Endothelial cell of umbilical vein (primary cell): Measurements from ENCODE around the gene ALX3. TPM values are rescaled to one million over a fixed set of nuclear protein-coding genes. Genes with fewer than 3 reads are reported as not detected.

Experiments
- BruUV-seq: library from RNA; stranded (reverse); fragments of 400-500 nt; replicated peaks from 2 replicates; lab custom pipeline; 2021; lab: Mats Ljungman, UMichigan
- CTCF ChIA-PET: fragments of 300-600, 350-600 bp; sonication (Branson Sonifier 250); formaldehyde crosslinking; loops from one replicate; lab custom pipeline; 2021; ENCODE audit warnings: antibody characterized with exemption, inconsistent platforms; lab: Charles Lee
- POLR2A ChIA-PET: fragments of 300-600, 350-600 bp; sonication (Branson Sonifier 250); formaldehyde crosslinking; loops from one replicate; lab custom pipeline; 2021; ENCODE audit warnings: antibody characterized with exemption, inconsistent platforms; lab: Charles Lee
- DNase-seq: peaks from one replicate; pipeline ENCODE4 v3.0.0-alpha.2; 2011; ENCODE audit warnings: low read depth, low spot score
- FAIRE-seq: peaks from 2 replicates; lab custom pipeline; 2011; peaks lifted over from hg19 to GRCh38; lab: Jason Lieb, UNC
- H2AFZ ChIP-seq: 2 replicates; pipeline ENCODE4 v1.6.0; 2012; ENCODE audit warnings: low read depth, low read length, control low read depth, inconsistent platforms
- H3K27ac ChIP-seq: 2 replicates; pipeline ENCODE4 v1.5.1; 2011; ENCODE audit warnings: low read depth, mild to moderate bottlenecking, control low read depth, low read length, moderate library complexity; ENCODE audit not compliant: insufficient read depth
- H3K27me3 ChIP-seq, 2 experiments: 2 replicates each; pipeline versions ENCODE4 v1.6.0 to v1.6.1; 2011; ENCODE audit warnings: low read length in 2 of 2, mixed read lengths in 1 of 2; ENCODE audit not compliant: control insufficient read depth in 2 of 2, insufficient read depth in 2 of 2
- H3K36me3 ChIP-seq, 2 experiments: 2 replicates in 1 of 2; 3 replicates in 1 of 2; pipeline ENCODE4 v1.5.1; 2011; ENCODE audit warnings: low read length in 2 of 2, mild to moderate bottlenecking in 1 of 2, moderate library complexity in 1 of 2; ENCODE audit not compliant: control insufficient read depth in 2 of 2, insufficient read depth in 2 of 2; ENCODE audit errors: extremely low read depth in 1 of 2
- H3K4me1 ChIP-seq: 3 replicates; pipeline ENCODE4 v1.5.1; 2011; ENCODE audit warnings: mild to moderate bottlenecking, low read length; ENCODE audit not compliant: control insufficient read depth, insufficient read depth; ENCODE audit errors: extremely low read depth
- H3K4me2 ChIP-seq: 2 replicates; pipeline ENCODE4 v1.6.1; 2011; ENCODE audit warnings: low read length, control low read depth, mixed read lengths; ENCODE audit not compliant: insufficient read depth
- H3K4me3 ChIP-seq, 3 experiments: fragments of 200-600 bp in 1 of 3; sonication (generic), shearing (Covaris generic) in 1 of 3; replicated peaks in 1 of 3; 2 replicates each; pipeline ENCODE4 v1.5.1; 2011 to 2016; ENCODE audit warnings: control low read depth in 3 of 3, low read length in 3 of 3, mild to moderate bottlenecking in 2 of 3, inconsistent platforms in 1 of 3, low read depth in 1 of 3, moderate library complexity in 1 of 3; ENCODE audit not compliant: insufficient read depth in 1 of 3
- H3K79me2 ChIP-seq: 2 replicates; pipeline ENCODE4 v1.6.0; 2012; ENCODE audit warnings: low read length, inconsistent platforms; ENCODE audit not compliant: control insufficient read depth, insufficient read depth
- H3K9ac ChIP-seq: replicated peaks from 2 replicates; pipeline ENCODE3; 2011; ENCODE audit warnings: low read length, control low read depth; ENCODE audit not compliant: insufficient read depth; ENCODE audit errors: extremely low read depth
- H3K9me1 ChIP-seq: replicated peaks from 3 replicates; pipeline ENCODE4 v1.6.0; 2011; ENCODE audit warnings: mild to moderate bottlenecking, low read length; ENCODE audit not compliant: control insufficient read depth, insufficient read depth; ENCODE audit errors: extremely low read depth
- H3K9me3 ChIP-seq: replicated peaks from 2 replicates; pipeline ENCODE4 v1.5.1; 2012; ENCODE audit warnings: low read length, inconsistent platforms; ENCODE audit not compliant: control insufficient read depth, insufficient read depth
- H4K20me1 ChIP-seq: replicated peaks from 2 replicates; pipeline ENCODE3; 2011; ENCODE audit warnings: mild to moderate bottlenecking, low read length; ENCODE audit not compliant: control insufficient read depth, insufficient read depth; ENCODE audit errors: extremely low read depth
- EZH2 ChIP-seq: IDR thresholded peaks from 2 replicates; pipeline ENCODE4 v1.6.1; 2012; ENCODE audit warnings: borderline replicate concordance, low read depth, mild to moderate bottlenecking, moderate library complexity, low read length, inconsistent platforms; ENCODE audit not compliant: severe bottlenecking
- FOS ChIP-seq: IDR thresholded peaks from 2 replicates; pipeline ENCODE4 v1.6.1; 2011; ENCODE audit warnings: mild to moderate bottlenecking, low read length, moderate library complexity, borderline replicate concordance; ENCODE audit not compliant: insufficient read depth
- GATA2 ChIP-seq: IDR thresholded peaks from 2 replicates; pipeline ENCODE4 v1.7.0; 2011; ENCODE audit warnings: low read depth, mild to moderate bottlenecking, moderate library complexity, mixed read lengths, low read length; ENCODE audit not compliant: insufficient read length, insufficient read depth
- JUN ChIP-seq: IDR thresholded peaks from 2 replicates; pipeline ENCODE4 v1.6.1; 2011; ENCODE audit warnings: borderline replicate concordance, low read depth; ENCODE audit not compliant: insufficient read length, insufficient read depth
- MYC ChIP-seq: IDR thresholded peaks from one replicate; pipeline ENCODE4 v1.6.1; 2011; ENCODE audit warnings: mild to moderate bottlenecking, low read depth, low read length
- POLR2A ChIP-seq: IDR thresholded peaks from 2 replicates; pipeline ENCODE4 v1.6.1; 2012; ENCODE audit warnings: low read depth, mild to moderate bottlenecking, control low read depth, low read length
- POLR2AphosphoS5 ChIP-seq: IDR thresholded peaks from 2 replicates; pipeline ENCODE4 v1.6.1; 2012; ENCODE audit warnings: low read depth, mild to moderate bottlenecking, control low read depth, low read length, moderate library complexity; ENCODE audit not compliant: insufficient read depth
- dilution Hi-C: fragments of 300-500 bp; cut with MboI; formaldehyde crosslinking; loops from one replicate; pipeline ENCODE4 v1.15.0; 2019; ENCODE audit warnings: low sequenced_read_pairs; ENCODE audit not compliant: extremely low pct_ligation_motif_present
- intact Hi-C: fragments of 100-400 bp; cut with micrococcal nuclease; formaldehyde crosslinking; loops from one replicate; pipeline ENCODE4 v1.10.0; 2022
- polyA plus RNA-seq, 4 experiments: library from polyadenylated mRNA; depleted of rRNA in 3 of 4; stranded (reverse) in 3 of 4; unstranded in 1 of 4; fragments of >200 nt; gene quantifications; 2 replicates each; pipeline versions ENCODE4 v1.2.1 to v1.2.3, GENCODE V29; 2011 to 2012; ENCODE audit warnings: missing spikeins in 1 of 4
- total RNA-seq: library from RNA; stranded (reverse); gene quantifications from 2 replicates; pipeline ENCODE4 v1.2.3, GENCODE V29; 2021
- TF ChIP-seq, protein P1 (sequence below): IDR thresholded peaks from 2 replicates; pipeline ENCODE4 v1.6.1; 2011; ENCODE audit not compliant: insufficient read depth, insufficient read length
- TF ChIP-seq, protein P2 (sequence below), 2 donors: IDR thresholded peaks; 1 replicate in 1 of 2; 2 replicates in 1 of 2; pipeline ENCODE4 v1.5.1; 2011; ENCODE audit warnings: low read length in 2 of 2, mild to moderate bottlenecking in 2 of 2, moderate library complexity in 2 of 2, control low read depth in 1 of 2, inconsistent platforms in 1 of 2, low read depth in 1 of 2; ENCODE audit not compliant: insufficient read depth in 1 of 2; ENCODE audit errors: extremely low read depth in 1 of 2

The ALX3 gene
- total and polyA plus RNA-seq, 2 donors (not counting 3 experiments of a cell fraction or from before 2014, with no cell fraction given): not detected

DNA sequence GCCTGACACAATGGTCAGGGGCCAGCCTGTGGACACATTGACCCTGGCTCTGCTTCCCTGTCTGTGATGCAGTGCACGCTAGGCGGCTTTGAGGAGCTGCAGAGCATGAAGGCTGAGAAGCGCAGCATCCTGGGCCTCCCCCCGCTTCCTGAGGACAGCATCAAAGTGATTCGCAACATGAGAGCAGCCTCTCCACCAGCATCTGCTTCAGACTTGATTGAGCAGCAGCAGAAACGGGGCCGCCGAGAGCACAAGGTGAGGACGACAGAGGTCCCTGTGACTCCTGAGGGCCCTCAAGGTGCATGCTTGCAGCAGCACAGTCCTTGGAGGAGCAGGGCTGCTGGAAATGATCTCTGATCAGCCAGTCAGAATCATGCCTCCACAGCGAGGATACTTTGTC lies 27.5 kb downstream of the ALX3 start:
- intact Hi-C loops: no loop called here
- Histone ChIP-seq H3K9me1 (no peaks in the 10 kb centered on the region), H3K4me2 (no peak overlapping the region), H3K9ac (no peak overlapping the region), H3K4me3 (no peak overlapping the region), H3K4me1 (no peaks in the 10 kb centered on the region), H3K9me3 (no peaks in the 10 kb centered on the region), H3K79me2 (no peaks in the 10 kb centered on the region), H3K27me3 (no peaks in the 10 kb centered on the region), H3K27ac (no peak overlapping the region), H4K20me1 (no peaks in the 10 kb centered on the region), H3K36me3 (peaks cover 21 to 71% of the 10 kb centered on the region in 2 experiments), H2AFZ (no peak overlapping the region)
- POLR2A ChIA-PET: no interaction called here
- dilution Hi-C loops: no loop called here
- FAIRE-seq (no peak), DNase-seq (no peak)
- no TSS peak for BruUV-seq
- TF ChIP-seq MYC (no peak), POLR2AphosphoS5 (no peak), POLR2A (no peak), JUN (no peak), FOS (no peak), GATA2 (no peak), EZH2 (no peak)
- TF ChIP-seq, protein P1, sequence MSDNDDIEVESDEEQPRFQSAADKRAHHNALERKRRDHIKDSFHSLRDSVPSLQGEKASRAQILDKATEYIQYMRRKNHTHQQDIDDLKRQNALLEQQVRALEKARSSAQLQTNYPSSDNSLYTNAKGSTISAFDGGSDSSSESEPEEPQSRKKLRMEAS: no peak
- TF ChIP-seq, protein P2, sequence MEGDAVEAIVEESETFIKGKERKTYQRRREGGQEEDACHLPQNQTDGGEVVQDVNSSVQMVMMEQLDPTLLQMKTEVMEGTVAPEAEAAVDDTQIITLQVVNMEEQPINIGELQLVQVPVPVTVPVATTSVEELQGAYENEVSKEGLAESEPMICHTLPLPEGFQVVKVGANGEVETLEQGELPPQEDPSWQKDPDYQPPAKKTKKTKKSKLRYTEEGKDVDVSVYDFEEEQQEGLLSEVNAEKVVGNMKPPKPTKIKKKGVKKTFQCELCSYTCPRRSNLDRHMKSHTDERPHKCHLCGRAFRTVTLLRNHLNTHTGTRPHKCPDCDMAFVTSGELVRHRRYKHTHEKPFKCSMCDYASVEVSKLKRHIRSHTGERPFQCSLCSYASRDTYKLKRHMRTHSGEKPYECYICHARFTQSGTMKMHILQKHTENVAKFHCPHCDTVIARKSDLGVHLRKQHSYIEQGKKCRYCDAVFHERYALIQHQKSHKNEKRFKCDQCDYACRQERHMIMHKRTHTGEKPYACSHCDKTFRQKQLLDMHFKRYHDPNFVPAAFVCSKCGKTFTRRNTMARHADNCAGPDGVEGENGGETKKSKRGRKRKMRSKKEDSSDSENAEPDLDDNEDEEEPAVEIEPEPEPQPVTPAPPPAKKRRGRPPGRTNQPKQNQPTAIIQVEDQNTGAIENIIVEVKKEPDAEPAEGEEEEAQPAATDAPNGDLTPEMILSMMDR (IDR thresholded peaks at IDR 0.05; ENCODE audit: extremely low read depth in 1 of 2, insufficient read depth in 1 of 2, low read depth in 1 of 2, low read length in 2 of 2): no peak
- CTCF ChIA-PET: interaction anchor here (1.7 kb wide), 1 partner anchor 9 kb away, joined by 4 read pairs; no protein-coding TSS in a partner anchor
